ENCODE measurements around the gene POLN.
A peak's percentile ranks its signal among the peaks of the same experiment; 100 is the strongest.

POLN gene

GRCh38 chr4:2058264-2059045, 183.5 kb downstream of the POLN start:
- no peak for DNase-seq (ENCODE audit: low spot score)

DNA sequence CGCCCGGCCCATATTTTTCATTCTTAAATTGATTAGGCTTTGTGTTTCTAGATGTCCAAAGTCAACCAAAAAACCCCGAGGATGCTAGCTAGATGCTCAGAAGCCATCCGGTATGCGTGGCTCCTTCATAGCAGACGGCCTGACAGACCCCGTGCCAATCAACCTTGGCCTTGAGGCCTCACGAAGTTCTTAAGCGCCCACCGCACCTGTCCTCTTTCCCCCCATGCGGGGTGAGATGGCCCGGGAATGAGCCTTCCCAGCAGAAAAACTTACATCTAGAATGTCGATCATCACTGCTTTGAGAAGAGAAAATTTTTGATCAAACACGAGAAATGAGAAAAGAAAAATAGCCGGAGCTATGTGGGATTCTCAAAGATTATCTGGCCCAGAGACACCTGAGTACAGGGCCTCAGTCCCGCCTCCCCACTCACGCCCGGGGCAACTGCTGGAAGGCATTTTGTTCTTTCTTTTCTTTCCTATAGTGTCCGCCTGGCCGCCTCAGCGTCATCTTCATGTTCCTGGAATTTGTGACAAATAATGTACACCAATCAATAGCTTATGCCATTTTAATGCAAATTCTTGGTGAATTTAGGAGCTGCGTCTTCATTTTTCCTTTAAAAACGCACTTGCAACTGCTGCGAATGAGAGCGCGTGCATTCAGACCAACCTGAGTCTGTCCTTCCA, 184.4 kb downstream of the POLN start:
- no peak for DNase-seq (ENCODE audit: low spot score)

DNA sequence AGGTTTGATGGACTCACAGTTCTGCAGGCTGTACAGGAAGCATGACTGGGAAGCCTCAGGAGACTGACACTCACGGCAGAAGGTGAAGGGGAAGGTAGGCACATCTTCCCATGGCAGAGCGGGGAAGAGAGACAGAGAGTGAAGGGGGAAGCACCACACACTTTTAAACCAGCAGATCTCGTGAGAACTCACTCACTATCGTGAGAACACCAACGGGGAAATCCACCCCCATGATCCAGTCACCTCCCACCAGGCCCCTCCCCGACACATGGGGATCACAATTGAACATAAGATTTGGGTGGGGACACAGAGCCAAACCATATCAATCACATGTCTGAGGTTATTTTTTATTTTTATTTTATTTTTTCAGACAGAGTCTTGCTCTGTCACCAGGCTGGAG, 187.7 kb downstream of the POLN start:
- no peak for DNase-seq (ENCODE audit: low spot score)

DNA sequence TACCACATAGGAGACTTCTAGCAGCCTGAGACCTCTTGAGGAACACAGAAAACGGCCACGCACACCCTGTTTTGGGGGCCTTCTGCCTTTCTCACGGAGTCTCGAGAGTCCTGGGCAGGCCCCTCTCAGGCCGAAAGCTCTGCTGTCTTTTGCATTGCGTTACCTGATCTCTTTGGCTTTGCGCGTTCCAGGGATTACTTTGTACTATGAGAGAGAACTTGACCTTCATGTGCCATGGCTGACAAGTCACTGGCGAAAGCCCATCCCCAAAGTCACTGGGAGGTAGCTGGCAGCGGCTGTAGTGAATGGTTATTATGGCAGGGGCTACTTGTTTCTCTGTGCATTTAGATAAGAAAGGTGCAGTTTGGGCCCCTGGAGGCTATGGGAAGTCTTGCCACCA, 190.8 kb downstream of the POLN start:
- DNase-seq (ENCODE audit: low spot score): no peak

- no peak for DNase-seq (ENCODE audit: low spot score)
These were observed 192.1 kb downstream of the POLN start for GRCh38 chr4:2049811-2050210.

DNA sequence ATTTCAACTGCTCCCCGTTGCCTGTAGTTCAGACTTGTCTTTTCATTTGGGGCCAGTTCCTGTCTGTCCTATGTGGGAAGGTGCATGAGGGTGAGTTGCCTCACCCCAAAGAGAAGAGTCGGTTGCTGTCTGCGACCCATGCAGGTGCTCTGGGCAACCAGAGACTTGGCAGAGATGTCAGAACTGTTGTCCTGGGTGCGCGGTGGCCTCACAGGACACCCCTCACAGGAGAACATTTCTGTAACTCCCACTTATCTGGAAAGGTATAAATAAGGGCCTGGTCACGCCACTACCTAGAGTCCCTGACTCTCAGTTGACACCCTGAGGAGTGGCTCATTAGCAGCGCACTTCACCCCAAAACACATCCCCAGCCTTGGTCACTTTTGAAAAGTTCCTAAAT, 192.5 kb downstream of the POLN start:
- DNase-seq (ENCODE audit: low spot score): no peak

- no peak for DNase-seq (ENCODE audit: low spot score)
These were observed 193.1 kb downstream of the POLN start for GRCh38 chr4:2048831-2049230.

DNA sequence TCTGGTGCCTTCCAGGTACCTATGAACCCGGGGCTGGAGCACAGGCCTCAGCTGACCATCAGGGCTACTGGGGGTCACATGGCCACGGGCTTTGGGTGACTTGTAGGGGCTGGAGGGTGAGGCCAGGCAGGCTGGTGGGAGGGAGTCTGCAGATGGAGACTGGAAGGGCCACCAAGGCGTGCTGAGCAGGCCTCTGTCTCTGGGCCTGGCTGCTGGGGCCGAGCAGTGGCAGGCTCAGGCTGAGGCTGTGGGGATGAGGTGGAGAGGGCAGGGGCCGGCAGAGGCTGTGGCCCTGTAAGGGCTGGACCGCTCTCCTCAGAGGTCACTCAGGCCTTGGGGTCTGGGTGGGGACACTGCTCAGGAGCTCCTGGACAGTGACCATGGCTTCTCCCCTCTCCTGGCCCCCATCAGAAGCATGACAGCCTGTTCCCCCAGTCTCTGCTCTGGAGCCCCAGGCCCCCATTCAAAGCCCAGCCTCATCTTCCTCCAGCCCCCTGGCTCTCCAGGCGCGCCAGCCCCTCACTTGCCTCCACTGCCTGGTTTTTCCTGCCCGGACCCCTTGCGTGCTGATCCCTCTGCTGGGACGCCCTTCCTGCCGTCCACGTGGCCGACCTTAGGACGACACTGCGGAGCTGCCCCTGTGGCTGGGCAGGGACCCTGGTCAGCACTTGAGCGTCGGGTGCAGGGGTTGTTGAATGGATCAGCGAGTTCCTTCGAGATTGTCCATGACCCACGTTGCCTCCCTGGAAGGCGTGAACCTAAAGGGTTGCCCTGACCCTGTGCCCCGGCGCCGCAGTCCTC, 193.9 kb downstream of the POLN start:
- DNase-seq (ENCODE audit: low spot score): no peak

GRCh38 chr4:2047031-2047660, 194.8 kb downstream of the POLN start:
- no peak for DNase-seq (ENCODE audit: low spot score)

DNA sequence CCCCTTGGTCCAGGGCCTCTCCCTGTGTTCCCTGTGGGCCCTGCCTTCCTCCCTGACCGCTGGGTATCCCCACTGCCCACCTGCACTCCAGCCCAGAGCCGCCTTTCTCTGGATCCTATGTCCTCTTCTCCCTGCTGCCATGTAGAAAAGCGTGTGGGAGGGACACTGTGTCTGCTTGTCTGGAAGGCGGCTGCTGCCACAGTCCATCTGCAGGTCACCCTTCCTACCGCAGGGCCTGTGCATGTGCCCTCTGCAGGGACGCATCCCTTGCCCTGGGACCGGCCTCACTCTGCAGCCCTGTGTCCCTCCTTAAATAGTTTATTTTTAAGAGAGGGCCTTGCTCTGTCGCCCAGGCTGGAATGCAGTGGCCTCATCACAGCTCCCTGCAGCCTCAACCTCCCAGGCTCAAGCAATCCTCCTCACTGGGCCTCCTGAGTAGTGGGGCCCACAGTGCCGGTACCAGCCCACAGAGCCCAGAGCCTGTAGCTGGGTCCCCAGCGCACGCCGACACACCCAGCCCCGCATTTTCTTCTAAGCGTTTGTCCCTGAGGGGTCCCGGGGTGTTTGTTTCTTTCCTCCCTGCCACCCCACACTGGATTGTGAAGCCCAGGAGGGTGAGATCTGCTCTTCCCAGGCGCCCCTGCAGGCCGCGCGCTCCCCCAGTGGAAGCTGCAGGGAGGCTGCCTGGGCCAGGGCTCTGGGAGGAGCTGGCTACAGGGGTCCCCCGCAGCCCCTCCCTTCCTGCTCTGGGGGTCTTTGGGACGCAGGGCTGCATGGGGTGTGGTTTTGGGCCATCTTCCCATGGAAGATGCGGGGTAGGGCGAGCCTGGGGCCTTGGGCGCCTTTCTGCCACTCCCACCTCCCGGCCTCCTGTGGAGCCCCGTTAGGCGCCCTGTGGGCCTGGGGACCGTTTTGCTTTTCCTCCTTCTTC, 195.6 kb downstream of the POLN start:
- no peak for DNase-seq (ENCODE audit: low spot score)

DNA sequence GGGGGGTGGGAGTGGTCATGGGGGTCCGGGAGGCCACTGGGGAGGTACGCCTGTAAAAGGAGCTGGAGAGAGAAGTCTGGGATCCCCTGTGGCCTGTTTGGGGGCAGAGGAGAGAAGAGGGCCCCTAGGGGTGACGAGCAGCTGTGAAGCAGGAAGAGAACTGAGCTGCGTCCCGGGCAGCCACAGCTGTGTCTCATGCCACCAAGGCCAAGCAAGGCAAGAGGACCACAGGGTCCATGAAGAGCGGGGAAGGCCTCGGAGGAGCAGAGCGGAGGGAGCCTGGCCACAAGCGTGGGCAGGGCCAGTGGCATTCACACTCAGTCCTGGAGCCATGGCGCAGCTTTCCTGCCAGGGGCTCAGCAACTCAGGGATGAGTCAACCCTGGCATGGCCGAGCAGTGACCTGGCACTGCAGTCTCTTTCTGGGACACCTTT, 196.4 kb downstream of the POLN start:
- DNase-seq (ENCODE audit: low spot score): no peak

DNA sequence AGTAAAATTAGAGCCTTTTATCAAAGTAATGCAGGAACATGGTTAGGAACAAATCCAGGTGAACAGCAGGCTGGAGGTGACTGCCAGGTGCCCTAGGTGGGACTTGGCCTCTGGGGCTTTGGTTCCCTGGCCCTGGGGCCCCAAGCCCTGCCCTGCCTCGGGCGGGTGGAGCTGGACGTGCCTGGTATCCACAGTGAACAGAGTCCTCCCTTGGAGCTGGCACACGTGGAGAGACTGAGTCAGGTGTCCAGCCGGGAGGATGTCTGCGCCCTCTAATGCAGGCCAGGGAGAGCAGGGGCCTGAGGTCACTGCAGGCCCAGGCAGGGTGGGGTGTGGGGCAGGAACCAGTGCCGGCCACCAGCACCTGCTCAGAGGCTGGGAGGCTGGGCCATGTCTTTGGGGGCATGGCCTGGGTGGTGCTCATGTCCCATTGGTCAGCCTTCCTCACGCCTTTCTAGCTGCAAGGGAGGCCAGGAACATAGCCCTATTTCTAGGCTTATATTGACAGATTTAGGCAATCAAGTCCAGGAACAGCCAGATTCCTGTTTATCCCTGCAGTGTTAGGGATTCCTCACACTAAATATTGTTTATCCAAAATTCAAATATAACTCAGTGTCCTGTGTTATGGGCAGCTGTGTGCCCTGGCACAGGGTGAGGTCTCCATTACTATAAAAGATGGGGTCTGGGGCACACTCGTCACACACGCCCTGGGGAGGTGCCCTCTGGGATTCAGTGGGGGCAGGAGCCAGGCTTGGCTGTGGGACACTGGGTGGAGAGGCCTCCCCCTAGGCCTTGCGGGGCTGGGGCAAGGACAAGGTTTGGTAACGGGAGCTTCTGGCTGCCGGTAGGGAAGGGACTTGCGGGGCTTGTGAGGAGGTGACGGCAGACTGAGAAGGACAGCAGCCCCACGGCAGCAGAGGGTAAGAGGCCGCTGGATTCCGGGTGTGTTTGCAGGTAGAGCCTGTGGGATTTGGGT, 197.1 kb downstream of the POLN start:
- DNase-seq (ENCODE audit: low spot score): no peak

DNA sequence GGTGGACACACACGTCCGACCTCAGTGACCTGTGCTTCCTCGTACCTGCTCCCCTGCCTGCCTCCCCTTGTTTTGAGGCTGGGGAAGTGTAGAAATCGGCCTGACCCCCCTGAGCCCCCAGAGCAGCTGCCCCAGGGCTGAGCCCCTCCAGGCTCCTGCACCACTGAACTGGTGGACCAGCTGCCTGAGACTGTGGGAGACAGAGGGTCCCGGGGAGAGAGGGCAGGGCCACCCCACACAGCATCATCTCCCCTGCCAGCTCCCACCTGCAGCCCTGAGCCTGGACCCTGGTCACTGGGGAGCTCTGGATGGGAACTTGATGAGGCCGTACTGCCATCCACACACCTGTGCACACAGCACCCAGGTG, 197.8 kb downstream of the POLN start:
- DNase-seq (ENCODE audit: low spot score): no peak

DNA sequence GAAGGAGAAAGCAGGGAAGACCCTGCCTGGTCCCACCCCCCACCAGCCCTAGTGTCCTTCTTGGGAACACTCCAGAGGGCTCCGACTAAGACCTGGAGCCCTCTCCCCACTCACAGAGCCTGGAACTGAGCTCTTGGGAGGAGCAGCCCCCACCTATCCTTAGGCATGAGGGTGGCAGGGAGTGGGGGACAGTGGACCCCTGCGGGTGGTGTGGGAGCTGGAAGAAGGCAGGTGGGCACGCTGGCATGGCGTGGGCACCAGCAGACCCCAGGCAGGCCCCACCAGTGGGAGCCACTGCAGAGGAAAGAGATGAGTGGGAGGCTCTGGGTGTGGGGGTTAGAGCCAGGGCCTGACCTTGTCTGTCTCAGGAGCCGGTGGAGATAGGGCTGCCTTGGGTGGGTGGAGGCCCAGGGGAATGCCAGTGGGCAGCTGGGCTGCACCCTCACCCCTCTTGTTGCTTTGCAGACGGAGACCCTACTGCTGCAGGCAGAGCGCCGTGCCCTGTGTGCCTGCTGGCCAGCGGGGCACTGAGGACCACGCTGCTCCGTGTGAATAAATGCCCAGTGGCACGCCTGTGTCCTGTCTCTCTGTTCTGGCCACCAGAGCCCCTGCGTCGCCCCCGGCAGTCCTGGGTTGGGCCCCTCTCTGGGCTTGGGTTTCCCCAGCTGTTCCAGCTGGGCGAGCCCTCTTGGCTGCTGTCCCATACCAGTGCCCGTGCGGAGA, 198.4 kb downstream of the POLN start:
- no peak for DNase-seq (ENCODE audit: low spot score)

- DNase-seq (ENCODE audit: low spot score): no peak
These were observed 198.9 kb downstream of the POLN start for GRCh38 chr4:2042947-2043395.

- DNase-seq (ENCODE audit: low spot score): peak; percentile 37
These were observed 199.5 kb downstream of the POLN start for GRCh38 chr4:2042204-2042946.

DNA sequence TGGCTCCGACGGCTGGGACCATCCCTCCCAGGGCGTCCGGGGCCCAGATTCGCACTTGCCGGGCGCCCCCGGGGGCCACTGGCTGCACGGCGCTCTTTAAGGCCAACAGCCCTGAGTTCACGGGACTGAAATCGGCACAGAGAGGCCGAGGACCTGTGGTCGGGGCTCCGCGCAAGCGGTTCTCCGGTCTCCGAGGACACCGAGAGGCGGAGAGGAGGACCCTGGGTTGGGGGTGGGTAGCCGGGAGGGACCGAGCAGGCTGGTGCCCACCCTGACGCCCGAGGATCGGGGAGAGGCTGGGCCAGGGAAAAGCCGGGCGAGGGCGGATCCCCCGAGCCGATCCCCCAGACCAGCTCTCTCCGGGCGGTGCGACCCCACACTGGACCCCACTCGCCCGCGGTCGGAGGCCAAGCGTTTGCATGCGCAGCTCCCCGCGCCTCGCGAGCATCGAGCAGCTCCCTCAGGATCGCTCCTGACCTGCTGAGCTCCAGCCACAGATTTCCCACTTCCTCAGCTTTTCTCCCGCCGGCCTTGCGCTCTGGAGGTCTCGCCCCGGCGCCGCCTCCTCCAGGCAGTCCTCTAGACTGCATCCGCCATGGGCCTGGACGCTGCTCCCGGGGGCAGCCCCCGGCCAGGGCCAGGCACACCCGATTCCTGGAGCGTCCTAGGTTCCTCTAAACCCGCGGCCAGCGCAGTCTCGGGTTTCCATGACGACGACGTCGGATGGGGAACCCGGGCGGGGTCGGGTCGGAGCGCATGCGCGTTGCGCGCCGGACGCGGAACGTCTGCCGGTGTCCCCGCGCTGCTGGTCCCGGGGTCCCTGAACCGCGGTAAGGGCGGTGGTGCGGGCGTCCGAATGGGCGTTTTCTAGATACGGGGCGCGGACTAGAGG, 200.4 kb downstream of the POLN start:
- peak; percentile 94 for DNase-seq (ENCODE audit: low spot score)
